ENCODE results near the gene CDC14C.

DNA sequence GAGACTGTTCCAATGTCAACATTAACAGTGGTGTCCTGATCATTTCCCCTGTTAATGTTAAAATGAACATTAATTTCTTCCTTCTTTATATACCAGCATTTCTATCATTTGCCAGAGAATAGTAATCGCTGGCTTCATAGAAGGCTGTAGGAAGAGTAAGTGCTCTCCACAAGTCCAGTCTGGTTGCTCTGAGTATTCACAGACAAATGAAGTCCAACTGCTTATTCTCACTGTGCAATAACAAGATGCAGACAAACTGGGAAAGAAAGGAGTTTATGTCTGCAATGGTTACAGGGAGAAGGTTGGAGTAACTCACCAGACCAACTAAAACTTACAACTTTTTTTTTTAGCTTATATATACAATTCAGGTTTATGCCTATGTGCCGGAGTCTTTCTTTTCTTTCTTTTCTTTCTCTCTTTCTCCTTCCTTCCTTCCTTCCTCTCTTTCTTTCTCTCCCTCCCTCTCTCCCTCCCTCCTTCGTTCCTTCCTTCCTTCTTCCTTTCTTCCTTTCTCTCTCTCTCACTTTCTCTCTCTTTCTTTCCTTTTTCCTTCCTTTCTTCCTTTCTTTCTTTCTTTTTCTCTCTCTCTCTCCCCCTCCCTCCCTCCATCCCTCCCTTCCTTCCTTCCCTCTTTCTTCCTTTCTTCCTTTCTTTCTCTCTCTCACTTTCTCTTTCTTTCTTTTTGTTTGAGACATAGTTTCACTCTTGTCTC, 19.1 kb downstream of the CDC14C start:
- TF ChIP-seq, protein P1, sequence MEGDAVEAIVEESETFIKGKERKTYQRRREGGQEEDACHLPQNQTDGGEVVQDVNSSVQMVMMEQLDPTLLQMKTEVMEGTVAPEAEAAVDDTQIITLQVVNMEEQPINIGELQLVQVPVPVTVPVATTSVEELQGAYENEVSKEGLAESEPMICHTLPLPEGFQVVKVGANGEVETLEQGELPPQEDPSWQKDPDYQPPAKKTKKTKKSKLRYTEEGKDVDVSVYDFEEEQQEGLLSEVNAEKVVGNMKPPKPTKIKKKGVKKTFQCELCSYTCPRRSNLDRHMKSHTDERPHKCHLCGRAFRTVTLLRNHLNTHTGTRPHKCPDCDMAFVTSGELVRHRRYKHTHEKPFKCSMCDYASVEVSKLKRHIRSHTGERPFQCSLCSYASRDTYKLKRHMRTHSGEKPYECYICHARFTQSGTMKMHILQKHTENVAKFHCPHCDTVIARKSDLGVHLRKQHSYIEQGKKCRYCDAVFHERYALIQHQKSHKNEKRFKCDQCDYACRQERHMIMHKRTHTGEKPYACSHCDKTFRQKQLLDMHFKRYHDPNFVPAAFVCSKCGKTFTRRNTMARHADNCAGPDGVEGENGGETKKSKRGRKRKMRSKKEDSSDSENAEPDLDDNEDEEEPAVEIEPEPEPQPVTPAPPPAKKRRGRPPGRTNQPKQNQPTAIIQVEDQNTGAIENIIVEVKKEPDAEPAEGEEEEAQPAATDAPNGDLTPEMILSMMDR (conservative IDR thresholded peaks at IDR 0.05 in 1 of 2, IDR thresholded peaks at IDR 0.05 in 1 of 2; ENCODE audit: extremely low read depth in 1 of 2, insufficient read depth in 1 of 2, low read depth in 1 of 2, low read length in 2 of 2), result no peak
- no peak for TF ChIP-seq EZH2 (IDR thresholded peaks at IDR 0.05; ENCODE audit: borderline replicate concordance, low read length)
